ENCODE measurements around the gene XAGE3.

XAGE3 gene

GRCh38 chrX:52839137-52839536 lies 28.7 kb downstream of the XAGE3 start:
- no peak for DNase-seq

GRCh38 chrX:52830551-52830950 lies 37.3 kb downstream of the XAGE3 start:
- no peak for DNase-seq

GRCh38 chrX:52824608-52825007 lies 43.3 kb downstream of the XAGE3 start:
- DNase-seq = no peak

- DNase-seq = no peak
Measured at GRCh38 chrX:52821079-52821760, 46.7 kb downstream of the XAGE3 start.

GRCh38 chrX:52819788-52820187 lies 48.1 kb downstream of the XAGE3 start:
- DNase-seq = no peak
